ENCODE data around the gene AGAP4. TPM values are rescaled to one million over a fixed set of nuclear protein-coding genes. Genes with fewer than 3 reads are reported as not detected.
"Not testable (repeated sequence)": the region's sequence is repeated elsewhere in the genome, so short reads cannot be mapped to it uniquely, and the experiment has no call there.

AGAP4 gene
- total RNA-seq, 1 experiment from 2014 or later = 21.2 TPM

DNA sequence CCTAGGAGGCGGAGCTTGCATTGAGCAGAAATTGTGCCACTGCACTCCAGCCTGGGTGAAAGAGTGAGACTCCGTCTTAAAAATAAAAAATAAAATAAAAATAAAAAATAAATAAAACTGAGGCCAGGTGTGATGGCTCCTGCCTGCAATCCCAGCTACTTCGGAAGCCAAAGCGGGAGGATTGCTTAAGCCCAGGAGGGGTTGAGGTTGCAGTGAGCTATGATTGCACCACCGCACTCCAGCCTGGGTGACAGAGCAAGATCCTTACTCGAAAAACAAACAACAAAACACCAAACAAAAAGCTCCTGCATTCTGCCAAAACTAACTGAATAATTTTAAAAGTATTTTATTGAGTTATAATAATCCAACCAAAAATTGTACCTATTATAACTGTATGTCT, 36.2 kb downstream of the AGAP4 start (continued):
- TF ChIP-seq, protein P1, sequence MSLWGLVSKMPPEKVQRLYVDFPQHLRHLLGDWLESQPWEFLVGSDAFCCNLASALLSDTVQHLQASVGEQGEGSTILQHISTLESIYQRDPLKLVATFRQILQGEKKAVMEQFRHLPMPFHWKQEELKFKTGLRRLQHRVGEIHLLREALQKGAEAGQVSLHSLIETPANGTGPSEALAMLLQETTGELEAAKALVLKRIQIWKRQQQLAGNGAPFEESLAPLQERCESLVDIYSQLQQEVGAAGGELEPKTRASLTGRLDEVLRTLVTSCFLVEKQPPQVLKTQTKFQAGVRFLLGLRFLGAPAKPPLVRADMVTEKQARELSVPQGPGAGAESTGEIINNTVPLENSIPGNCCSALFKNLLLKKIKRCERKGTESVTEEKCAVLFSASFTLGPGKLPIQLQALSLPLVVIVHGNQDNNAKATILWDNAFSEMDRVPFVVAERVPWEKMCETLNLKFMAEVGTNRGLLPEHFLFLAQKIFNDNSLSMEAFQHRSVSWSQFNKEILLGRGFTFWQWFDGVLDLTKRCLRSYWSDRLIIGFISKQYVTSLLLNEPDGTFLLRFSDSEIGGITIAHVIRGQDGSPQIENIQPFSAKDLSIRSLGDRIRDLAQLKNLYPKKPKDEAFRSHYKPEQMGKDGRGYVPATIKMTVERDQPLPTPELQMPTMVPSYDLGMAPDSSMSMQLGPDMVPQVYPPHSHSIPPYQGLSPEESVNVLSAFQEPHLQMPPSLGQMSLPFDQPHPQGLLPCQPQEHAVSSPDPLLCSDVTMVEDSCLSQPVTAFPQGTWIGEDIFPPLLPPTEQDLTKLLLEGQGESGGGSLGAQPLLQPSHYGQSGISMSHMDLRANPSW (CRISPR knock-in tag; conservative IDR thresholded peaks at IDR 0.05; ENCODE audit: low read depth) = no peak
- TF ChIP-seq KAT7 (CRISPR knock-in tag; IDR thresholded peaks at IDR 0.05; ENCODE audit: borderline replicate concordance) (no peak), SOX15 (CRISPR knock-in tag; IDR thresholded peaks at IDR 0.05) (no peak)
- TF ChIP-seq, protein P2, sequence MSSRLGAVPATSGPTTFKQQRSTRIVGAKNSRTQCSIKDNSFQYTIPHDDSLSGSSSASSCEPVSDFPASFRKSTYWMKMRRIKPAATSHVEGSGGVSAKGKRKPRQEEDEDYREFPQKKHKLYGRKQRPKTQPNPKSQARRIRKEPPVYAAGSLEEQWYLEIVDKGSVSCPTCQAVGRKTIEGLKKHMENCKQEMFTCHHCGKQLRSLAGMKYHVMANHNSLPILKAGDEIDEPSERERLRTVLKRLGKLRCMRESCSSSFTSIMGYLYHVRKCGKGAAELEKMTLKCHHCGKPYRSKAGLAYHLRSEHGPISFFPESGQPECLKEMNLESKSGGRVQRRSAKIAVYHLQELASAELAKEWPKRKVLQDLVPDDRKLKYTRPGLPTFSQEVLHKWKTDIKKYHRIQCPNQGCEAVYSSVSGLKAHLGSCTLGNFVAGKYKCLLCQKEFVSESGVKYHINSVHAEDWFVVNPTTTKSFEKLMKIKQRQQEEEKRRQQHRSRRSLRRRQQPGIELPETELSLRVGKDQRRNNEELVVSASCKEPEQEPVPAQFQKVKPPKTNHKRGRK (CRISPR knock-in tag; IDR thresholded peaks at IDR 0.05; ENCODE audit: borderline replicate concordance) = no peak

DNA sequence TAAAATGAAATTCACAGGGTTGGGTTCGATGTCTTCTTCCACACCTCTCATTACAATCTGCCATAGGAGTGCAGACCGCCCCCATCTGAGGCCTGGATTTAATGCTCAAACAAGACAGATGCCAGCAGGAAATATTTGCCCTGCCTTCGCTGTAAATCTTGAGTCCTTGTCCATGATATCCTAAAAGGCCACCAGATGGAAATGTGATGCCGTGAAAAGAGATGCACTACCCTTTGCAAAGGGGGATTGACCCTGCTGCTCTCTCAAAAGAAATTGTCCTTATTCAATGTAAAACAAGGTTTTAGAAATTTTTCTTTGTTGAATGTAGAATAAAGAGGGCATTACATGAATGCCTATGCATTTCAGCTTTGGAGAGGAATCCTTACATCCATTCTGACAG, 37.5 kb downstream of the AGAP4 start:
- ATAC-seq (no peak; the same call in 1 of the 2 replicates), DNase-seq (ENCODE audit: low spot score) (peak; percentile 15)
- TF ChIP-seq CREB1 (CRISPR knock-in tag; IDR thresholded peaks at IDR 0.05) (no peak), GTF2I (CRISPR knock-in tag; conservative IDR thresholded peaks at IDR 0.05) (no peak), SP1 (CRISPR knock-in tag; conservative IDR thresholded peaks at IDR 0.05) (no peak), HMGA2 (CRISPR knock-in tag; IDR thresholded peaks at IDR 0.05) (no peak), MYBL2 (CRISPR knock-in tag; IDR thresholded peaks at IDR 0.05) (no peak), SMAD4 (CRISPR knock-in tag; IDR thresholded peaks at IDR 0.05) (no peak), ZBTB21 (CRISPR knock-in tag; IDR thresholded peaks at IDR 0.05; ENCODE audit: borderline replicate concordance) (no peak), CBFB (CRISPR knock-in tag; IDR thresholded peaks at IDR 0.05; ENCODE audit: low read depth) (no peak), MXD4 (CRISPR knock-in tag; IDR thresholded peaks at IDR 0.05; ENCODE audit: borderline replicate concordance) (no peak), TP53 (CRISPR knock-in tag; IDR thresholded peaks at IDR 0.05) (no peak), EMX1 (CRISPR knock-in tag; IDR thresholded peaks at IDR 0.05) (no peak), ZNF232 (CRISPR knock-in tag; IDR thresholded peaks at IDR 0.05) (no peak)
- TF ChIP-seq, protein P3, sequence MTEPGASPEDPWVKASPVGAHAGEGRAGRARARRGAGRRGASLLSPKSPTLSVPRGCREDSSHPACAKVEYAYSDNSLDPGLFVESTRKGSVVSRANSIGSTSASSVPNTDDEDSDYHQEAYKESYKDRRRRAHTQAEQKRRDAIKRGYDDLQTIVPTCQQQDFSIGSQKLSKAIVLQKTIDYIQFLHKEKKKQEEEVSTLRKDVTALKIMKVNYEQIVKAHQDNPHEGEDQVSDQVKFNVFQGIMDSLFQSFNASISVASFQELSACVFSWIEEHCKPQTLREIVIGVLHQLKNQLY (CRISPR knock-in tag; IDR thresholded peaks at IDR 0.05) = no peak
- TF ChIP-seq, protein P4, sequence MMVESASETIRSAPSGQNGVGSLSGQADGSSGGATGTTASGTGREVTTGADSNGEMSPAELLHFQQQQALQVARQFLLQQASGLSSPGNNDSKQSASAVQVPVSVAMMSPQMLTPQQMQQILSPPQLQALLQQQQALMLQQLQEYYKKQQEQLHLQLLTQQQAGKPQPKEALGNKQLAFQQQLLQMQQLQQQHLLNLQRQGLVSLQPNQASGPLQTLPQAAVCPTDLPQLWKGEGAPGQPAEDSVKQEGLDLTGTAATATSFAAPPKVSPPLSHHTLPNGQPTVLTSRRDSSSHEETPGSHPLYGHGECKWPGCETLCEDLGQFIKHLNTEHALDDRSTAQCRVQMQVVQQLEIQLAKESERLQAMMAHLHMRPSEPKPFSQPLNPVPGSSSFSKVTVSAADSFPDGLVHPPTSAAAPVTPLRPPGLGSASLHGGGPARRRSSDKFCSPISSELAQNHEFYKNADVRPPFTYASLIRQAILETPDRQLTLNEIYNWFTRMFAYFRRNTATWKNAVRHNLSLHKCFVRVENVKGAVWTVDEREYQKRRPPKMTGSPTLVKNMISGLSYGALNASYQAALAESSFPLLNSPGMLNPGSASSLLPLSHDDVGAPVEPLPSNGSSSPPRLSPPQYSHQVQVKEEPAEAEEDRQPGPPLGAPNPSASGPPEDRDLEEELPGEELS (CRISPR knock-in tag; IDR thresholded peaks at IDR 0.05) = no peak
- TF ChIP-seq, protein P5, sequence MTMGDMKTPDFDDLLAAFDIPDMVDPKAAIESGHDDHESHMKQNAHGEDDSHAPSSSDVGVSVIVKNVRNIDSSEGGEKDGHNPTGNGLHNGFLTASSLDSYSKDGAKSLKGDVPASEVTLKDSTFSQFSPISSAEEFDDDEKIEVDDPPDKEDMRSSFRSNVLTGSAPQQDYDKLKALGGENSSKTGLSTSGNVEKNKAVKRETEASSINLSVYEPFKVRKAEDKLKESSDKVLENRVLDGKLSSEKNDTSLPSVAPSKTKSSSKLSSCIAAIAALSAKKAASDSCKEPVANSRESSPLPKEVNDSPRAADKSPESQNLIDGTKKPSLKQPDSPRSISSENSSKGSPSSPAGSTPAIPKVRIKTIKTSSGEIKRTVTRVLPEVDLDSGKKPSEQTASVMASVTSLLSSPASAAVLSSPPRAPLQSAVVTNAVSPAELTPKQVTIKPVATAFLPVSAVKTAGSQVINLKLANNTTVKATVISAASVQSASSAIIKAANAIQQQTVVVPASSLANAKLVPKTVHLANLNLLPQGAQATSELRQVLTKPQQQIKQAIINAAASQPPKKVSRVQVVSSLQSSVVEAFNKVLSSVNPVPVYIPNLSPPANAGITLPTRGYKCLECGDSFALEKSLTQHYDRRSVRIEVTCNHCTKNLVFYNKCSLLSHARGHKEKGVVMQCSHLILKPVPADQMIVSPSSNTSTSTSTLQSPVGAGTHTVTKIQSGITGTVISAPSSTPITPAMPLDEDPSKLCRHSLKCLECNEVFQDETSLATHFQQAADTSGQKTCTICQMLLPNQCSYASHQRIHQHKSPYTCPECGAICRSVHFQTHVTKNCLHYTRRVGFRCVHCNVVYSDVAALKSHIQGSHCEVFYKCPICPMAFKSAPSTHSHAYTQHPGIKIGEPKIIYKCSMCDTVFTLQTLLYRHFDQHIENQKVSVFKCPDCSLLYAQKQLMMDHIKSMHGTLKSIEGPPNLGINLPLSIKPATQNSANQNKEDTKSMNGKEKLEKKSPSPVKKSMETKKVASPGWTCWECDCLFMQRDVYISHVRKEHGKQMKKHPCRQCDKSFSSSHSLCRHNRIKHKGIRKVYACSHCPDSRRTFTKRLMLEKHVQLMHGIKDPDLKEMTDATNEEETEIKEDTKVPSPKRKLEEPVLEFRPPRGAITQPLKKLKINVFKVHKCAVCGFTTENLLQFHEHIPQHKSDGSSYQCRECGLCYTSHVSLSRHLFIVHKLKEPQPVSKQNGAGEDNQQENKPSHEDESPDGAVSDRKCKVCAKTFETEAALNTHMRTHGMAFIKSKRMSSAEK (CRISPR knock-in tag; IDR thresholded peaks at IDR 0.05; ENCODE audit: borderline replicate concordance) = no peak
- TF ChIP-seq, protein P6, sequence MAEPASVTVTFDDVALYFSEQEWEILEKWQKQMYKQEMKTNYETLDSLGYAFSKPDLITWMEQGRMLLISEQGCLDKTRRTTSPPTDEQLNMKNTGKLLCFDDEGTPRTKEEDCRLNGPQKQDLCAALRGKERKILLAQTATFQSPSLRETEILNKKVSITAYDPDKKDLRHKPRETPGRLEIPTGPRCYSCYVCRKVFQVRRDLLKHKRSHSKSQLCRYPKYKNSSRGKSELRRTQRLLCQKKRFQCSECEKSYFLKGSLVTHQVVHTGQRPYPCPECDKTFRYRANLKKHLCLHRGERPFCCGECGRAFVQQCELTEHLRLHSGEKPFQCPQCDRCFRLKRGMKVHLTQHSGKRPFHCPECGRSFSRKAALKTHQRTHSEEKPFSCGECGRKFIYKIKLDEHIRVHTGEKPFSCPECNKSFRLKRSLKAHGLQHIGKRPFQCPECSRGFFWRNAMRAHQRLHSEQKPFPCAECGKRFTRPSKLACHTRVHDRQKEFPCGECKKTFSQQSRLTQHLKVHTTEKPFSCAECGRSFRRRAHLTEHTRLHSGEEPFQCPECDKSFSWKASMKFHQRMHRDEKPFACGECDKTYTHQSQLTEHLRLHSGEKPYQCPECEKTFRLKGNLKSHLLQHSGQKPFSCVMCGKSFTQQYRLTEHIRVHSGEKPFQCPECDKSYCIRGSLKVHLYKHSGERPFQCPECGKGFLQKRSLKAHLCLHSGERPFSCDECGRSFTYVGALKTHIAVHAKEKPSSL (CRISPR knock-in tag; conservative IDR thresholded peaks at IDR 0.05) = no peak
- POLR2A ChIA-PET = no interaction called here
- Mint-ChIP-seq H3K27ac (no peak overlapping the region), H3K4me3 (no peak overlapping the region), H3K4me1 (peaks cover 8% of the 10 kb centered on the region), H3K9me3 (no peaks in the 10 kb centered on the region), H3K27me3 (ENCODE audit: low read depth) (no peaks in the 10 kb centered on the region), H3K36me3 (no peaks in the 10 kb centered on the region)
- CTCF ChIA-PET = no interaction called here

DNA sequence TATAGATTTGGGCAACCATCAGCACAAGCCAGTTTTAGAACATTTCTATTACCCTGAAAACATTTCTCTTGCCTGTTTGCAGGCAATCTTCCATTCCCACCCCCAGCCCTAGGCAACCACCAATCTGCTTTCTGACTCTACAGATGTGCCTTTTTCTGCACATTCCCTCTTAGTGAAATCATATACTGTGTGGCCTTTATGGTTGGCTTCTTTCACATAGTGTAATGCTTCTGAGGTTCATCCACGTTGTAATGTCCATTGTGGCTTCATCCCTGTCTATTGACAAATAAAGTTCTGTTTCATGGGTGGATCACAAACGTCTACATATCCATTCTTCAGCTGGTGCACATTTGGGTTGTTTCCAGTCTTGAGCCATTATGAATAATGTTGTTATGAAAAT, 42.3 kb downstream of the AGAP4 start:
- DNase-seq (ENCODE audit: low spot score); H3K9me3 Mint-ChIP-seq; H3K36me3 Mint-ChIP-seq; ATAC-seq; H3K4me1 Mint-ChIP-seq; H3K27me3 Mint-ChIP-seq (ENCODE audit: low read depth); CTCF ChIA-PET; H3K4me3 Mint-ChIP-seq; H3K27ac Mint-ChIP-seq: not testable (repeated sequence)
- POLR2A ChIA-PET = interaction anchor here (0.8 kb wide), 1 partner anchor 298 kb away, joined by 3 read pairs; no protein-coding TSS in a partner anchor
